ENCODE measurements around the gene ABLIM1.

- no peak for TF ChIP-seq CTCF (conservative IDR thresholded peaks at IDR 0.05 in 1 of 2, IDR thresholded peaks at IDR 0.05 in 1 of 2; ENCODE audit: low read depth in 1 of 2, low read length in 2 of 2)
- TF ChIP-seq EZH2 (IDR thresholded peaks at IDR 0.05; ENCODE audit: low read length, missing control alignments): no peak
Measured at GRCh38 chr10:114543456-114543855, 114.6 kb downstream of the ABLIM1 start.

Measured in fibroblast of lung (primary cell).